ENCODE results near the gene MTA3. TPM values are rescaled to one million over a fixed set of nuclear protein-coding genes. Genes with fewer than 3 reads are reported as not detected.

Gene MTA3
- total and polyA plus RNA-seq, 9 of the 15 experiments (the other 6 are each of a cell fraction or from before 2014, with no cell fraction given): 12.4 to 39.6 (median 23.5) TPM

GRCh38 chr2:42804891-42805290 lies 236.5 kb downstream of the MTA3 start:
- FAIRE-seq: no peak
- Histone ChIP-seq H3K4me2 (ENCODE audit: insufficient read depth, low read length) (no peak overlapping the region), H4K20me1 (replicated peaks; ENCODE audit: control insufficient read depth, insufficient read depth, low read length) (no peaks in the 10 kb centered on the region), H3K9me3 (replicated peaks; ENCODE audit: control insufficient read depth, insufficient read depth, low read depth, low read length) (no peaks in the 10 kb centered on the region), H3K36me3 (ENCODE audit: control insufficient read depth, insufficient read depth, low read length) (no peaks in the 10 kb centered on the region), H2AFZ (ENCODE audit: low read depth, low read length) (no peak overlapping the region; the same call in 1 of the 2 replicates), H3K9ac (ENCODE audit: insufficient read depth in 1 of 2, low read depth in 2 of 2, low read length in 2 of 2) (0 out of 4 replicates have a peak overlapping the region, but pooled peaks of 1 of the 2 experiments have one; percentile 19), H3K27me3 (ENCODE audit: control insufficient read depth in 2 of 2, insufficient read depth in 2 of 2, low read length in 2 of 2) (peaks cover 4 to 16% of the 10 kb centered on the region in 2 experiments; a peak in 2 of 5 replicates), H3K79me2 (ENCODE audit: control insufficient read depth, insufficient read depth, low read length) (no peaks in the 10 kb centered on the region), H3K4me3 (no peak overlapping the region), H3K27ac (ENCODE audit: extremely low read depth, low read depth, low read length) (no peak overlapping the region), H3K4me1 (replicated peaks in 1 of 2; ENCODE audit: control insufficient read depth in 2 of 2, insufficient read depth in 2 of 2, low read length in 2 of 2) (peaks cover 4% of the 10 kb centered on the region in 2 experiments; a peak in 3 of 5 replicates), H3K9me1 (ENCODE audit: control insufficient read depth, insufficient read depth, low read length) (no peaks in the 10 kb centered on the region)
- ATAC-seq: no peak
- 52% methylated on average over 5 of the region's 5 CpGs for WGBS (ENCODE audit: insufficient coverage, low coverage, missing lambda C conversion rate)
- CTCF ChIA-PET (ENCODE audit: low intra/inter-chr PET ratio): no interaction called here
- DNase-seq (ENCODE audit: extremely low read depth in 1 of 4, low spot score in 3 of 4): no peak
- in situ Hi-C loops (cut with MboI) (no loop called here), intact Hi-C loops (cut with micrococcal nuclease) (no loop called here)
- POLR2A ChIA-PET: interaction anchor here (0.6 to 1.0 kb wide), 3 partner anchors 9 to 461 kb away, joined by 3 read pairs; no protein-coding TSS in a partner anchor
- no TSS peak for BruUV-seq (replicated peaks)
- TF ChIP-seq ARID2 (IDR thresholded peaks at IDR 0.05) (no peak), ZNF146 (CRISPR knock-in tag; IDR thresholded peaks at IDR 0.05; ENCODE audit: unreplicated experiment) (no peak), PHB (CRISPR knock-in tag; IDR thresholded peaks at IDR 0.05) (no peak), TCF7 (IDR thresholded peaks at IDR 0.05; ENCODE audit: borderline replicate concordance) (no peak), STAT6 (CRISPR knock-in tag; IDR thresholded peaks at IDR 0.05) (no peak), ZKSCAN8 (CRISPR knock-in tag; IDR thresholded peaks at IDR 0.05) (no peak), TGIF2 (CRISPR knock-in tag; IDR thresholded peaks at IDR 0.05) (no peak), PHTF2 (CRISPR knock-in tag; IDR thresholded peaks at IDR 0.05) (no peak), MBD2 (IDR thresholded peaks at IDR 0.05; ENCODE audit: borderline replicate concordance, low read depth) (no peak), SMARCB1 (IDR thresholded peaks at IDR 0.05; ENCODE audit: insufficient read length, low read depth) (no peak), ZNF354B (CRISPR knock-in tag; IDR thresholded peaks at IDR 0.05) (no peak), ZBTB17 (CRISPR knock-in tag; IDR thresholded peaks at IDR 0.05) (no peak), GATAD2A (IDR thresholded peaks at IDR 0.05) (no peak), KDM1A (IDR thresholded peaks at IDR 0.05) (no peak), ZNF274 (IDR thresholded peaks at IDR 0.05; ENCODE audit: borderline replicate concordance, low read depth, low read length) (no peak)
- TF ChIP-seq, protein P1, sequence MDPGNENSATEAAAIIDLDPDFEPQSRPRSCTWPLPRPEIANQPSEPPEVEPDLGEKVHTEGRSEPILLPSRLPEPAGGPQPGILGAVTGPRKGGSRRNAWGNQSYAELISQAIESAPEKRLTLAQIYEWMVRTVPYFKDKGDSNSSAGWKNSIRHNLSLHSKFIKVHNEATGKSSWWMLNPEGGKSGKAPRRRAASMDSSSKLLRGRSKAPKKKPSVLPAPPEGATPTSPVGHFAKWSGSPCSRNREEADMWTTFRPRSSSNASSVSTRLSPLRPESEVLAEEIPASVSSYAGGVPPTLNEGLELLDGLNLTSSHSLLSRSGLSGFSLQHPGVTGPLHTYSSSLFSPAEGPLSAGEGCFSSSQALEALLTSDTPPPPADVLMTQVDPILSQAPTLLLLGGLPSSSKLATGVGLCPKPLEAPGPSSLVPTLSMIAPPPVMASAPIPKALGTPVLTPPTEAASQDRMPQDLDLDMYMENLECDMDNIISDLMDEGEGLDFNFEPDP (CRISPR knock-in tag; IDR thresholded peaks at IDR 0.05): no peak
- TF ChIP-seq, protein P2, sequence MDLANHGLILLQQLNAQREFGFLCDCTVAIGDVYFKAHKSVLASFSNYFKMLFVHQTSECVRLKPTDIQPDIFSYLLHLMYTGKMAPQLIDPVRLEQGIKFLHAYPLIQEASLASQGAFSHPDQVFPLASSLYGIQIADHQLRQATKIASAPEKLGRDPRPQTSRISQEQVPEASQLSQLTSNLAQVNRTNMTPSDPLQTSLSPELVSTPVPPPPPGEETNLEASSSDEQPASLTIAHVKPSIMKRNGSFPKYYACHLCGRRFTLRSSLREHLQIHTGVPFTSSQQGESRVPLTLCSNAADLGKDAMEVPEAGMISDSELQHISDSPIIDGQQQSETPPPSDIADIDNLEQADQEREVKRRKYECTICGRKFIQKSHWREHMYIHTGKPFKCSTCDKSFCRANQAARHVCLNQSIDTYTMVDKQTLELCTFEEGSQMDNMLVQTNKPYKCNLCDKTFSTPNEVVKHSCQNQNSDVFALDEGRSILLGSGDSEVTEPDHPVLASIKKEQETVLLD (IDR thresholded peaks at IDR 0.05): no peak

All from K562 (cell line).